ENCODE measurements around the gene KLHL26.

The KLHL26 gene

DNA sequence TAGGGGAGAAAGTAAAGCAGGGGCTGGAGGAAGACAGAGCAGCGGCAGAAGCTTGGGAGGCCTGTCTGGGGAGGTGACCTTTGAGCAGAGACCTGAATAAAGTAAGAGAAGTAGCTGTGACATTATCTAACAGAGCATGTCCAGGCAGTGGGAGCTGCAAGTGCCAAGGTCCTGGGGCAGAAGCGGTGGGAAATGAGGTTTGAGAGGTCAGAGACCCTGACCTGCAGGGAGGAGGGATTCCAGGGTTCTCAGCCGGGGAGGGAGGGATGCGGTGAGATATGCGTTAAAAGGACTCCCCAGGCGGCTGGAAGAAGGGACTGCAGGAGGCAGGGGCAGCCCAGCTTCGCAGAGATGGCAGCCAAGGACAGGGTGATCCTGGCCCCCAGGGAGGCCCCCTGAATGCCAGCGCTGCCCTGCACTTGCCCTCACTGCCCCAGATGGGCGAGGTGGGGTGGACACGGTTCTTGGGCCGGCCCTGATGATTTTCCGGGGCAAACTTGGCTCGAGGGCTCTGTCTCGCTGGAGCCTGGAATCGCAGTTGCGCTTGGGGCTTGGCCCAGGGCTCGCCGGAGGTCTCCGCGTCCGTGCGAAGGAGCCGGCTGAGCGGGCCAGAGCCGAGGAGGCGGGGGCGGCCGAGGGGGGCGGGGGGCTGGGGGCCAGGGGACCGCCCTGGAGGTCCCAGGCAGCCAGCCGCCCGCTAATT, 33.4 kb upstream of the KLHL26 start:
- DNase-seq (ENCODE audit: low read depth), result no peak

DNA sequence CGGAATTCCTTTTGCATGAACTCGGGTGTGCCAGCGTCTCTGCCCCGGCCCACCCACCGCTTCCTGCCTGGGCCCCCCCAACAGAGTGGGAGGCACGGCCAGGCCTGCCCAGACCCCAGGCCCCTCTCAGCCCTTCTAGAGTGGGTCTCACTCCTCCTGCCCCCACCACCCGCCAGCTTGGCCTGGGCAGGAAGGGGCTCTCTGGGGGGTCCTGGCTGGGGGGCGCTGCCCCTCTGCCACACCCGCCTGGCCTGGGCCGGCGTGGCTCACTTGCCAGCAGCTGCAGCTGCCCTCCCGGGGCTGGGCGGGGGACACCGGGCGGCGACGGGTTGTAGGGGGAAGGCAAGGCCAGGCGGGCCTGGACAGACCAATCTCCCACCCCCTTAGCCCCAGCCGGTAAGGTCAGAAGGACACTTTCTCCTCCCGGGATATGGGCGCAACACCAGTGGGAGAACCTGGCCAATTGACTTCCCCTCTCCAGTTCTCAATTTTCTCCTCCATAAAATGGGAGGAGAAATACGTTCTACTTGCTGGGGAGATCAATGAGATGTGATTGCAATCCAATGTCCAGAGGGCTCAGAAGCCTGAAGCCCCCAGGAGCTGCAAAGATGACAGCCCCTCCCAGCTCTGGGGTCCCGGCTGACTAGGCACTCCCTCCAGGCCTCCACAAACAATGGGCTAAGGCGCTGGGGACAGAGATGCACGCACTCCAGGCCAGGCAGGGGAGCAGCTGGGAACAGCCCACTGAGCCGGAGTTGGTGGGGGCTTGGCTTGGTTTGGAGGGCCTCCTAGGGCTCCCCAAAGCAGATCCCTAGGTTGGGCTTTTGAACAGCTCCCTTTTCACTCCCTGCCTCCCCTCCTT, 32.6 kb upstream of the KLHL26 start:
- no peak for DNase-seq (ENCODE audit: low read depth)

DNA sequence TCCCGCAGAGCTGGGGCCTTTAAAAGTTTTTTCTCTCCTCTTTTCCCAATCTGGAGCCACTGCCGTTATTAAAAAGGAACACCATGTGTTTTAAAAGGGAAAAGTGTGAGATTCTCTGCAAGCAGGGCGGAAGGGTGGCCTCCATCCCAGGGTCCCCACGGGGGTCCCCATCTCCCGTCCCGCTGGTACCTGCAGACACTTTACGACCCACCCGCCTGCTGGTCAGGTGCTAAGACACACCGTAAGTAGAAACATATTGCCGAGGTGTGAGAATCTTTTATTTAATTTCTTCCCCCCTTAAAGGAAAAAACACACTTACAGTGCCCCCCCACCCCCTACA, 32.0 kb upstream of the KLHL26 start:
- no peak for DNase-seq (ENCODE audit: low read depth)

DNA sequence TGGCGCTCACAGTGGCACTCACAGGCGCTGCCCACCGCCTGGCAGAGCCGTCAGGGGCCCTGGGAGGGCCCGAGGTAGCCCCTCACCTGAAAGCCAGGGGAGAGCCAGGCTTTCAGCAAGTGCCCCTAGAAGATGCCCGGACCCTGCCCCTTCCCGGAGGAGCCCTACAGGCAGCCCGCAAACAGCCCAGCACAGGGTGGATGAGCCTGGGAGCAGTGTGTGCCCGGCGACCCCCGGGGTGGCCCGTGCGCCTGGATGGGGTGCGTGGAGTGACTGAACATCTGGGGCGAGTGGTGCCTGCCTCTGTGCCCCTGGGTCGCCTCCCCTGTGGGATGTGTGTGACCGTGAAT, 31.7 kb upstream of the KLHL26 start:
- DNase-seq (ENCODE audit: low read depth), result no peak

DNA sequence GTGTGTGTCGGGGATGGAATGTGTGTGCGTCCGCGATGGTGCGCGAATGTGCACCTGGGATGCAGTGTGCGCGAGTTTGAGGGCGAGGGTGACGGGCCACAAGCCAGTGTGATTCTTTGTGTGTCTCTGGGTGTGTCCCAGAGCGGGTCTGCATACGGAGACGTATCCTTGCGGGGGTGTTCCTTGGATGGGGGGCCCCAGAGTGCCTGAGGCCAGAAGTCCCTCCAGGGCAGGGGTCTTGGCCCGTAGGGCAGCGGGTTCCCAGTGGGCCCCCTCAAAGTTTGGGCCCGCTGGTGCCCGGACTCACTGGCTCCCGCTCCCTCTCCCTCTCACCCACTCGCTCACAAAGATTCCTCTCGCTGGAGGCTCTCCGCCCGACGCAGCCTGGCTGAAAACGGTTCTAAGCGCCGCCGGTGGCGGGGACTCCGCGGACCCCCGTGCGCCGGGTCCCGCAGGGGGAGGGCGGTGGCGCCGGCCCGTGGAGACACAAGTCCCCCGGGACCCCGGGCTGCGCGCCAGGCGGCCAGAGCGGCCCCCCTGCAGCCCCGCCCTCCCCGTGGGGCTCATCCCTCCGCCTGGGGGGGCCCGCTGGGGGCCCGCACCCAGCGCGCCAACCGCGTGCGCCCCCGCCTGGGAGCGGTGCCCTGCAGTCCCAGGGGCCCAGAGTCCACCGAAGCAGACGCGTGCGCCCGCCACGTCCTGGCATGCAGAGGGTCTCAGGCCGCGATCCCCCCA, 31.1 kb upstream of the KLHL26 start:
- no peak for DNase-seq (ENCODE audit: low read depth)

DNA sequence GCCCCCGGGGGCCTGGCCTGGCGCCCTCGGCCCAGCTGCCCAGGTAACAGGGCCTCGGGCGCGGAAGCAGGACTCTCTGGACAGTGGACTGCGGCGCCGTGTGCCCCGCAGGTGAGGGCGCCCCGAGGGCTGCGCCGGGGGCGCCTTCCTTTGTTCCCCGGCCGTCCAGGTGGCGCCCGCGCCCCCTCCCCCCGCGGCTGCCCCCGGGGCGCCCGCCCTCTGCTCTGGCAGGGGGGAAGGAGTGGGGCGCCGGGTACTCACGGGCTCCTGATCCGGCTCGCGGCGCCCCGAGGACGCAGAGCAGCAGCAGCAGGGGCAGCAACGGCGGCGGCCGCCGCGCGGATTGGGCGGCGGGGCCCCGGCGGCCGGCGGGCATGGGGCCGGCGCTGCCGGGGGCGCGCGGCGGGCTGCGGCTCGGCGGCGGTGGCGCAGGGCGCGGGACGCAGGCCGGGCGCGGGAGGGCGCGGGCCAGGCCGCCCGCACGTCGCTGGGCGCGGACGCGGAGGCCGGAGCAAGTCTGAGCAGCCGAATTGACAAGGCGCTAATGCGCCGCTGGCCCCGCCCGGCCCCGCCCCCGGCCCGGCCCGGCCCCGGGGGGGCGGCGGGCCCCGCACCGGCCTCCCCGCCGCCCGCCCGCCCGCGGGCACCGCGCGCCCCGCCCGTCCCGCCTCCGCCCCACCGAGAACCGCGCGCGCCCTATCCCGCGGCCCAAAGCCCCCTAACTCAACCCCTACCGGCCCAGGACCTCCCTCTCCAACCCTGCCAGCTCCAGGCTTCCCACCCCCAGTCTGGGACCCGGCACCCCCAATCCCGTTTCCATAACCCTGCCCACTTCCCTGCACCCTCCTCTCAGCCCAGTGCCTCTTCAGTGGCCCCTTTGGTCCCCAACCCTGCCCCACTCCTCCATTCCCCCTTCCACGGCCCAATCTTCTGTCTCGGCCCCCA, 30.3 kb upstream of the KLHL26 start, which contains the start of gene CRLF1:
CRLF1 (minus strand) TSS at position 519 of the 945 bp plus-strand sequence; CDS start at position 376, 143 bp downstream.
- DNase-seq (ENCODE audit: low read depth), result no peak

DNA sequence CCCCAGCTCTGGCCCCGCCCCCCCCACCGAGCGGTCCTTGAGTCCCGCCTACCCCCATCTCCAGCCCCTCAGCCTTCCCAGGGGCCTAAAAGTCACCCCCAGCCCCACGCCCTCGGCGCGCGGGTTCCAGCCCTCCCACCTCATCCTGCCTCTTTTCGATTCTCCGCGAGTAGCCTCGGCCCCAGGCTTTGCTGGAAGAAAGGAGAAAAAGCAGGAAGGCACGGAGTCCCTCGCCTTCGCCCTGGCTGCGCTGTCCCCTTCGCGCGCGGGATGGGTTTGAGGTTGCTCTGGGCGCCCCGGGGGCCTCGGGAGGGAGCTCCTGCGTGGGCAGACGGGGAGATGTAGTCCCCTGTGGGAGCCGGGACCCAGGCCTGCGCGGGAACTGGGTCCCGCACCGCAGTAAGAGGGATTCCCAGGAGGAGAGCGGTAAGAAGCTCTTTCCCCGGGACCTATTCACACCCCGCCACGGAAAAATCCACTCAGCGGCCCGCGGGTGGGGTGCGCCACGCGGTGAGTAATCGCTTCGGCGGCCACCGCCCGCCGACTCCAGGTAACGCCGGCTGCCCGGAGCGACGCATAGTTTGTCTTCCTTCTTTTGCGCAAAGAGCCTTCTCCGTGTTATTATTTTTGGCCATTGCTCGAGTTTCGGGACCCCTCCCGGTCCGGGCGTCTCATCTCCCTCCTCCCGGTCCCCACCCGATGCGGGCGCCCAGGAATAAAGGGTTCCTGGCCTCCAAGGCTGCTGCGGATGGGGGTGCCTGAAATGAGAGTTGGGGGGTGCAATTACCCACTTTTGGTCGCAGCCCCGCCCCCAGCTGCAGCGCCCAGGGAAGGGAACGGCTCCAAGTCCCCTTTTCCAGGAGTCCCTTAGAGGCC, 29.4 kb upstream of the KLHL26 start:
- DNase-seq (ENCODE audit: low read depth), result no peak

DNA sequence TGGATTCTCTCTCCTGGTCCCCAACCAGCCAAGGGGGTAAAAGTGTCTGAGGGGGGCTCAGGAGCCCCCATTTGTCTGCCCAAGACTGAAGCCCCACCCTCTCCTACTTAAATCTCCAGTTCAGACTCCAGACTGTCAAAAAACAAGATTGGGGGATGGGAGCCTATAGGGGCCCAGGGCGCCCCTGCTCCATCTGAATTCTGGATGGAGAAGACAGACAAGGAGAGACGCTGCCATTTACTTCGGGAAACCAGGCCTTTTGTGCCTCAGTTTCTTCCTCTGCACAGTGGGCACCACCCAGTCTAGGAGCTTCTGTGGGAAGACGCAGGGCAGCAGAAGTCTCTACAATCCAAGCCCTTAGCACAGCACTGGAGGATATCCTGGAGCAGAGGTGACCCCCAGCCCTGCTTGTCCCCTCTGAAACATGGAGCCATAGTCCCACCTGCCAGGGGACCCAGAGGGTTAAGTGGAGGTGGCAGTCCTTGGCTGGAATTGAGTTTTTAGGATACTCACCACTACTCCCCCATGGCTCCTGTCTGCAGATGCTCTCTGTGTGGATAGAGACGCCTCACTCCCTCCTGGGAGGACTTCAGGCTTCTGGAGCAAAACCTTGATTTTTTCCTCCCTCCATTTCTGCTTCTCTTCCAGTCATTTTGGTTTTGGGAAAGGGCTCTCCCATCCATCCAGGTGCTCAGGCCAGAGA, 28.6 kb upstream of the KLHL26 start:
- DNase-seq (ENCODE audit: low read depth), result no peak

DNA sequence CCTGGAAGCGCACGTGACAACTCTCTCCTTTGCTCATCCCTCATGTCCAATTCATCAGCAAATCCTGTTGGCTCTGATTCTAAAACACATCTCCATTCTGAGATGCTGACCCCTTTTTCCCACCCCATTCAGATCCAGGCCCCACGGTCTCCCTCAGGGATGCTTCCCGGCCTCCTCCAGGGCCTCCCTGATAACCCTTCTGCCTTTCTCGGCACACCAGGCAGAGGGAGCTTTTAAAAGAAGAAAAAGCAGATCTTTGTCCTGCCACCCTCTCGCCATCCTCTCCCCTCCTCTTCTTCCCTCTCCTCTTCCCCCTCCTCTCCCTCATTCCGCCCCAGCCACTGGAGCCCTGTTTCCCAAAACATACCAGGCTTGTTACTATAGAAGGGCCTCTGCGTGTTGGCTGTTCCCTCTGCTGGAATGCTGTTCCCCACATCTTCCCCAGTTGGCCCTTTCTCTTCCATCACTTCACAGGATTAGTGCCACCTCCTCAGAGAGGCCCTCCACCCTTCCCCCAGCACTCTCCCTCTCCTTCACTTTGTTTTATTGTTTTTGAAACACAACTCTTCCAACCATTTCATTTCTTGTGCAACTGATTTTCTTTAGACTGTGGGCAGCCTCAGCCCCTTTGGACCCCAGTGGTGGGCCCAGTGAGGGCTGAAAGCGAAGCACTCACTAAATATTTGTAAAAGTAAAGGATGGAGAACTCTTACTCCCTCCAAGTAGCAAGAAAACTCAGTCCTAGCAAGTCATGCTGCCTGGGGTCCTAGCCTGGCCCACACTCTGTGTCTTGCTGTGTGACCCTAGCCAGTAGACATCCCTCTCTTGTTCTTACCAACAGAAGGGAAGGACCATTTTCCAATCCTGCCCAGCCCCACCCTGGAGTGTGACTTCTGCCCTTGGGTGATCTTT, 27.8 kb upstream of the KLHL26 start:
- no peak for DNase-seq (ENCODE audit: low read depth)

DNA sequence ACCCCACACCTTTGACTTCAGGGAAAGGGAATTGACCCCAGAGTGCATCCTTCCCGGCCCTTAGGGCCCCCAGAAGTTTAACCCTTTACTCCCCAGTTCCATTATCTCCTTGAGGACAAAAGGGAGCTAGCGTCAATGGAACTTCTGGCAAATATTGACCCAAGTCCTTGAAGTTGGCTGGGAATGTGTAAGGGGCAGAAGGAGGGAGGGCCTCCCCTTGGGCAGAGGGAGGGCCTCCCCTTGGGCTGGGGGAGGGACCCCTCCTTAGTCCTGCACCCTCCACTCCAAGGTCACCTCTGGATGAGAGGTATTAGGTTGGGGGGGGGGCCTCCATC, 27.1 kb upstream of the KLHL26 start:
- DNase-seq (ENCODE audit: low read depth), result no peak

DNA sequence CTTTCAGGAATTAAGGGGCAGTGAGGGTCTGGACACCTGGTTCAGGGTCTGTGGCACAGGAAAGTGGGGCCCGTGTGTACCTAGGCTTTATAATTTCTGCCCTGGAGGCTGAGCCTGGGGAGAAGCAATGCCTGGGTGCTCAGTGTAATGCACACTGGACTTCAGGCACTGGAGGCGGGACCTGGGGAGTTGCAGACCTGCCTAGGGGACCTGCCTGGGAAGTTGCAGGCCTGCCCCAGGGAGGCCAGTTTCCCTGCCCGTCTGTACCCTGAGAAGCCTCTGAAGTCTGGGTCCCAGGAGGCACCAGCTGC, 26.6 kb upstream of the KLHL26 start:
- no peak for DNase-seq (ENCODE audit: low read depth)

DNA sequence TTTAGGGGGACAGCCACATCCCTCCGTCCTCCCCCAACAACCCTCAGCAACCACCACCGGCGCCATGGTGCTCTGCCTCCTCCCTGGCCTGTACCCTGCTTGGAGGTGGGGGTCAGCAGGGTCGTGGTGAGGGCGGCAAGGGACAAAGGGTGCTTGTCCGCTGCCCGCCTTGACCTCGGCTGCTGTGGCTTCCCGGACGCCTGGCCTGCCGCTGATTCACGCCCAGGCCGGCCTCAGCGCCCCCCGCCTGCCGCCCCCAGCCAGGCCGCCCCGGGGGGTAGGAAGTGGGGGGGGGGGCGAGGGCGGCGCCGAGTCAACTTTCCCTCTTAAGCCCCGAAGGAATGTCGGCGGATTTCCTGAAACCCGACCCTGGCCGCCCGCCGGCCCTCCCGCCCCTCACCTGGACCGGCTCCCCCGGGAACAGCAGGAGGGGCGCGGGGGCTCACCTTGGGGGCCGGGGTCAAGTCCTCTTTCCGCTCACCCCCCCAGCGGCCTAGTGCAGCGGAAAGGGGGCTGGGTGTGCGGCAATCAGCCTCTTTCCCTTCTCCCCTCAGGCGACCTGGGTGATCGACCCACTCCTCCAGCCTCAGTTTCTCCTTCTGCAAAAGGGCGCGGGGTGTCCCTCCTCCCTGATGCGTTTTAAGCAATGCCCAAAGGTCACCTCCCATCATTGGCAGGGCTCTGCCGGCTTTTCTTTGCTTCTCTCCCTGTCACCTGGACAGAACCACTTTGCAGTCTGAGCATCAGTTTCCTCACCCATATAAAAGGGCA, 26.1 kb upstream of the KLHL26 start:
- DNase-seq (ENCODE audit: low read depth), result no peak

DNA sequence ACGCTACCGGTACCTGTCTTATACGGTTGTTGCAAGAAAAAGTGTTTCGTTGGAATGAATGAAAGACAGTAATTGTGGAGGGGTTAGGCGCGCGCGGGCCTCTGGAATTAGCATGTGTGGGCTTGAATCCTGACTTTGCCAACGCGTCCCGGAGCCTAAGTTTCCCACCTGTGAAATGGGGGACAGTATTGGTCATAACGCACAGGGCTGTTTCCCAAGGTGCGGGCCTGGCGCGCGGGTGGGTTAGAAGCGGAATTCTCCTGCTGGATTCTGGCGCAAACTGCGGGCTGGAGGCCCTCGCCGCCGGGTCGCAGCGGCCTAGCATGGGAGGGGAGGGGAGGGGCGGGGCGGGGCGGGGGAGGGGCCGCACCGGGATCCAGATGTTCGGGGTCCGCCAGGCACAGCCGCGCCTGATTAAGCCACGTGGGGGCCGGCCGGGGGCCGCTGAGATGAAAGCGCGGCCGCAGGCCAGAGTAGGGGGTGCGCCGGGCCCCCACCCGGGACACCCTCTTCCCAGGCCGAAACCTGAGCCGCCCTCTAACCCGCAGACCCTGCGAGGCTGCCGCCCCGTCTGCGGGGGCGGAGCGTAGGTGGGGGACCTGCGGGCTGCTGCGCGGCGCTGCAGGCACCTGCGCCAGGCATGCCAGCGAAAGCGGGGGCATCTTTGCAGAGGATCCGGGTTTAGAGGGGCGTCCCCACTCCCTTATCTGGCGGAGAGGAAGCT, 25.3 kb upstream of the KLHL26 start:
- no peak for DNase-seq (ENCODE audit: low read depth)

DNA sequence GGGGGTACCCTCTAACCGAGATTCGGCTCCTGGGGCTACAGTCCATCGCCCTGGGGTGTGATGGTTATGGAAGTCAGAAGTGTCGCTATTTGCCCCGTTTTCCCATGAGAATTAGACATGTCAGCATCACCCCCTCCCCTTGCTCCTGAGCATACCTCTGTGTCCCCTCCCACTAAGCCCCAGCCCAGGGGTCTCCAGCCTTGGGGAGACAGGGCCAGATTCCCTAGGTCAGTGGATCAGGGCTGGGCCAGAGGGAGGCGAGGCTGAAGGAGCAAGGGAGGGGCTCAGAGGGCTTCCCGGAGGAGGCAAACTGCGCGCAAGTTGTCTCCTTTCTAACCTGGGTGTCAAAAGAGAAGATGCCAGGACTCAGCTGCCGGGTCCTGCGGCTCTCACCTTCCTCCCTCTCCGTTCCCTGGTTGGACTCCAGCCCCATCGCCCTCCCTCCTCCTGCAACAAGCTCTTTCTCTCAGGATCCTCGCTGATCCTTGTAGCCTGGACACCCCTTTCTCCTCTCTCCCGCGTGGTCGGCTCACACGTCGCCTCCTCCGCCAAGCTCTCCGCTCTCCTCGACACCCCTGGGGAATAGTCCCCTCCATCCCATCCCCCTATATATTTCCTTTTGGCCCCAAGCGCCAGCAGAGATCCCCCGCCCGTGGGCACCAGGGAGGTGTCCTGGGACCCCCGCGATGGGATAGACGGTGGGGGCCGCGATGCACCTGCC, 24.6 kb upstream of the KLHL26 start:
- DNase-seq (ENCODE audit: low read depth), result no peak

DNA sequence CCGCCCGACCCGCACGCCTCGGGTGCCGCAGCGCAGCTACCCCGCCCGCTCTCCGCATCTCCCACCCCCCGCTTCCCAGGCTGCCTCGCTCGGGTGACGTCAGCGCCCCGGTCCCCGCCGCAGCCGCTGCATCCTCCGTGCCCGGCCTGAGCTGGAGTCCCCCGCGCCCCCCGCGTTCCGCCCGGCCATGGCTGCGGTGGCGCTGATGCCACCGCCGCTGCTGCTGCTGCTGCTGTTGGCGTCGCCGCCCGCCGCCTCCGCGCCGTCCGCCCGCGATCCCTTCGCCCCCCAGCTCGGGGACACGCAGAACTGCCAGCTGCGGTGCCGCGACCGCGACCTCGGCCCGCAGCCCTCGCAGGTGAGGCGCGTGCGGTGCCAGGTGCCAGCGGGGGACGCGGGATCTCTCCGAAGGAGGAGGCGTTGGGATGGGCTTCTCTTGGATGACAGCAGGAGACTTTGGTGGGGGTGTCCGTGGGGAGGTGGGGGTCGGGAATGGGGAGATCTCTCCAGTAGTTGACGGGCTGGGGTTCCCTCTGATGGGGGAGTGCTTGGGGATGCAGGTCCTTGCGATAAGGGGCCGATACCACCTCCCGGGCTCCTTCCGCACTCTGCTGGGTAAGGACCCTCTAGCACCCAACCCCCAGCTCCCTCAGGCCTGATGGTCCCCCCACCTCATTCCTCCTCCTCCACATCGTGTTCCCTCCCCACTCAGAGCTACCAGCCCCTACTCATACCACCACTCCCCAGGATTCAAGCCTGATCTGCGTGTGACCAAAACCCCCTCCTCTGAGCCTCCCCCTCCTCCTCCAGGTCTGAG, 23.8 kb upstream of the KLHL26 start, which contains the start of gene TMEM59L:
TMEM59L (plus strand) TSS at position 99 of the 817 bp plus-strand sequence; CDS start at position 188, 89 bp downstream.
- DNase-seq (ENCODE audit: low read depth), result no peak

DNA sequence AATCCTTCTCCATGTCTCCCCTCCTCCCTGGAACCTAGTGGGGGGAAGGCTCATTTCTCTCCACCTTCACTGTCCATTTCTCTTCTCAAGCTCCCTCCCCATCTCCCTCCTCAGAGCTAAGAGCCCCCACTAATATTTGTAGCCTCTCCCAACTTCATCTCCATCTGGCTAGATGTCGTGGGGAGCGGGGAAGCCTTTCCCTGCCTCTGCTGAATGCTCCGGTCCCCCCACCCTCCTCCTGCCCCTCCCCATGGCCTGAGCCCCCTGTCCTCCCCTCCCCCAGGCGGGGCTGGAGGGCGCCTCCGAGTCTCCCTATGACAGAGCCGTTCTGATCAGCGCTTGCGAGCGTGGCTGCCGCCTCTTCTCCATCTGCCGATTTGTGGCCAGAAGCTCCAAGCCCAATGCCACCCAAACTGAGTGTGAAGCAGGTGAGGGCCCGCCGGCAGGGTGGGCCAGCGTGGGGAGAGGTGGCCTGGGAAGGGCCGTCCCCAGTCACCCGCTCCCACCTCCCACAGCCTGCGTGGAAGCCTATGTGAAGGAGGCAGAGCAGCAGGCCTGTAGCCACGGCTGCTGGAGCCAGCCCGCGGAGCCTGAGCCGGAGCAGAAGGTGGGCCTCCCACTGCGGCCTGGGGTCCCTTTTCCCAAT, 23.1 kb upstream of the KLHL26 start:
- no peak for DNase-seq (ENCODE audit: low read depth)

Data from stimulated activated CD8-positive, alpha-beta memory T cell treated with anti-CD3 and anti-CD28 coated beads, Interleukin-4, amount 100 ng/mL, for 24 hours (primary cell).